ENCODE measurements around the gene VWA8. TPM values are rescaled to one million over a fixed set of nuclear protein-coding genes. Genes with fewer than 3 reads are reported as not detected.

The VWA8 gene
- total and polyA plus RNA-seq, 2 experiments from 2014 or later, result 6.3 to 24.6 TPM

GRCh38 chr13:41997396-41997795 is 36.5 kb upstream of the VWA8 start:
- peaks cover 20% of the 10 kb centered on the region for H3K4me1 Mint-ChIP-seq
- no peaks in the 10 kb centered on the region for H3K36me3 Mint-ChIP-seq (ENCODE audit: low read depth)
- Histone ChIP-seq H3K27me3 (ENCODE audit: insufficient read depth) (no peaks in the 10 kb centered on the region), H3K36me3 (ENCODE audit: insufficient read depth) (no peaks in the 10 kb centered on the region), H3K9me2 (ENCODE audit: insufficient read depth) (no peaks in the 10 kb centered on the region), H3K4me3 (no peak overlapping the region), H3K27ac (ENCODE audit: low read depth) (no peak overlapping the region), H4K20me1 (replicated peaks; ENCODE audit: insufficient read depth) (no peaks in the 10 kb centered on the region), H3K4me1 (ENCODE audit: insufficient read depth) (peaks cover 8% of the 10 kb centered on the region), H3K79me2 (replicated peaks; ENCODE audit: insufficient read depth) (no peaks in the 10 kb centered on the region), H2AFZ (no peak overlapping the region), H3K4me2 (no peak overlapping the region), H3F3A (replicated peaks; ENCODE audit: low read depth) (no peaks in the 10 kb centered on the region)
- H3K9me3 Mint-ChIP-seq, result no peaks in the 10 kb centered on the region
- H3K4me3 Mint-ChIP-seq, result no peak overlapping the region
- TF ChIP-seq ETS1 (IDR thresholded peaks at IDR 0.05), result no peak
- no peak for TF ChIP-seq CREB1 (CRISPR knock-in tag; IDR thresholded peaks at IDR 0.05; ENCODE audit: low read depth)
- no peak for TF ChIP-seq ZNF462 (CRISPR knock-in tag; IDR thresholded peaks at IDR 0.05)
- TF ChIP-seq NANOG (IDR thresholded peaks at IDR 0.05; ENCODE audit: borderline replicate concordance), result no peak
- no peak for TF ChIP-seq JUNB (IDR thresholded peaks at IDR 0.05; ENCODE audit: unreplicated experiment)
- TF ChIP-seq EZH2 (IDR thresholded peaks at IDR 0.05; ENCODE audit: low read depth, unreplicated experiment), result no peak
- TF ChIP-seq ZNF114 (CRISPR knock-in tag; IDR thresholded peaks at IDR 0.05), result no peak
- no peak for TF ChIP-seq REST (IDR thresholded peaks at IDR 0.05; ENCODE audit: unreplicated experiment)
- TF ChIP-seq POLR2AphosphoS5 (IDR thresholded peaks at IDR 0.05; ENCODE audit: low read depth), result no peak
- TF ChIP-seq EZH2phosphoT487 (IDR thresholded peaks at IDR 0.05; ENCODE audit: unreplicated experiment), result no peak
- no peak for TF ChIP-seq STAT1 (IDR thresholded peaks at IDR 0.05; ENCODE audit: unreplicated experiment)
- no peak for TF ChIP-seq ZNF331 (CRISPR knock-in tag; IDR thresholded peaks at IDR 0.05; ENCODE audit: low read depth)
- TF ChIP-seq CTCF (conservative IDR thresholded peaks at IDR 0.05; ENCODE audit: low read depth in 2 of 2), result no peak
- peaks cover 2% of the 10 kb centered on the region for H3K27me3 Mint-ChIP-seq (ENCODE audit: insufficient read depth, low read depth, poor library complexity)
- H3K27ac Mint-ChIP-seq, result no peak overlapping the region
- ATAC-seq (no peak), DNase-seq (ENCODE audit: low spot score) (no peak)

Measured in GM23338 (cell line).